Peyer's patch (tissue), 4 donors: ENCODE measurements around the gene ZNF350.

Experiments used
- CTCF ChIP-seq, 6 experiments: fragments of 450-650 bp in 4 of 6; fragments of 200-600 bp in 2 of 6; sonication (generic) in 1 of 6; IDR thresholded peaks; one replicate each; pipeline ENCODE4 v1.5.1; 2017 to 2019; ENCODE audit warnings: antibody characterized with exemption in 6 of 6, mild to moderate bottlenecking in 3 of 6, moderate library complexity in 1 of 6
- POLR2A ChIP-seq, 2 donors: fragments of 450-650 bp; IDR thresholded peaks; one replicate each; pipeline ENCODE4 v1.5.1; 2017; ENCODE audit warnings: antibody characterized with exemption in 2 of 2, mild to moderate bottlenecking in 2 of 2, moderate library complexity in 2 of 2

- TF ChIP-seq POLR2A (IDR thresholded peaks at IDR 0.05) (no peak), CTCF (IDR thresholded peaks at IDR 0.05) (no peak)
These were observed 7.5 kb upstream of the ZNF350 start for GRCh38 chr19:51994048-51994644.
